ENCODE results near the gene CLCN4. TPM values are rescaled to one million over a fixed set of nuclear protein-coding genes. Genes with fewer than 3 reads are reported as not detected.

The CLCN4 gene
- polyA plus RNA-seq, 1 of the 3 experiments (the other 2 are of a cell fraction): 1.1 TPM

DNA sequence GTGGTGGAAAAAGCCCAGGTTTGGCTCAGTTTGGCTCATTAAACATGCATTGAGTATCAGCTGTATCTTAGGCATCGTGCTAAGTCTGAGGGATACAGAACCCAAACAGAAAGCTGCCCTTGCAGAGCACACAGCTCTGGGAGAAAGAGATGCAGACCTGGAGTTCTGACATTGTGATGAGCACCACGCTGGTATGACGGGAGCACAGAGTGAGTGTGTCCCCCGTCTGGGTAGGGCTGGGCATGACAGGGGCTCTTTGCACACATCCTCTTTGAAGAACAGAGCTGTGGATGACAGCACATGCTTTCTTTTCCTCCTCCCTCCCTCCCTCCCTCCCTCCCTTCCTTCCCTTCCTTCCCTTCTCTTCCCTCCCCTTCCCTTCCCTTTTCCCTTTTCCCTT lies 52.2 kb downstream of the CLCN4 start:
- H2AFZ ChIP-seq (ENCODE audit: low read depth): no peak overlapping the region
- no peaks in the 10 kb centered on the region; the same call in 1 of the 2 replicates for H3K27me3 ChIP-seq (ENCODE audit: insufficient read depth)
- ChIA-PET POLR2A (interaction anchor here (0.7 kb wide), 1 partner anchor 499 kb away, joined by 5 read pairs; no protein-coding TSS in a partner anchor), CTCF (interaction anchor here (5.1 kb wide), 1 partner anchor 19 kb away, joined by 25 read pairs; no protein-coding TSS in a partner anchor)
- WGBS (ENCODE audit: low lambda C conversion rate): 50% methylated on average over 4 of the region's 4 CpGs
- no peaks in the 10 kb centered on the region for H3F3A ChIP-seq (replicated peaks; ENCODE audit: insufficient read depth)
- H4K20me1 ChIP-seq (ENCODE audit: insufficient read depth): no peaks in the 10 kb centered on the region
- no peak for TF ChIP-seq TEAD4 (IDR thresholded peaks at IDR 0.05; ENCODE audit: borderline replicate concordance, insufficient read depth)
- TF ChIP-seq EZH2phosphoT487 (IDR thresholded peaks at IDR 0.05; ENCODE audit: borderline replicate concordance, low read depth): no peak
- TF ChIP-seq, protein P1, sequence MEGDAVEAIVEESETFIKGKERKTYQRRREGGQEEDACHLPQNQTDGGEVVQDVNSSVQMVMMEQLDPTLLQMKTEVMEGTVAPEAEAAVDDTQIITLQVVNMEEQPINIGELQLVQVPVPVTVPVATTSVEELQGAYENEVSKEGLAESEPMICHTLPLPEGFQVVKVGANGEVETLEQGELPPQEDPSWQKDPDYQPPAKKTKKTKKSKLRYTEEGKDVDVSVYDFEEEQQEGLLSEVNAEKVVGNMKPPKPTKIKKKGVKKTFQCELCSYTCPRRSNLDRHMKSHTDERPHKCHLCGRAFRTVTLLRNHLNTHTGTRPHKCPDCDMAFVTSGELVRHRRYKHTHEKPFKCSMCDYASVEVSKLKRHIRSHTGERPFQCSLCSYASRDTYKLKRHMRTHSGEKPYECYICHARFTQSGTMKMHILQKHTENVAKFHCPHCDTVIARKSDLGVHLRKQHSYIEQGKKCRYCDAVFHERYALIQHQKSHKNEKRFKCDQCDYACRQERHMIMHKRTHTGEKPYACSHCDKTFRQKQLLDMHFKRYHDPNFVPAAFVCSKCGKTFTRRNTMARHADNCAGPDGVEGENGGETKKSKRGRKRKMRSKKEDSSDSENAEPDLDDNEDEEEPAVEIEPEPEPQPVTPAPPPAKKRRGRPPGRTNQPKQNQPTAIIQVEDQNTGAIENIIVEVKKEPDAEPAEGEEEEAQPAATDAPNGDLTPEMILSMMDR (IDR thresholded peaks at IDR 0.05): no peak
- no peak for TF ChIP-seq NFIC (IDR thresholded peaks at IDR 0.05; ENCODE audit: borderline replicate concordance)
- no peak for TF ChIP-seq FOSL2 (IDR thresholded peaks at IDR 0.05; ENCODE audit: borderline replicate concordance, low read depth)
- TF ChIP-seq SMC3 (IDR thresholded peaks at IDR 0.05; ENCODE audit: low read depth, low read length): no peak
- no peak for TF ChIP-seq NRF1 (IDR thresholded peaks at IDR 0.05; ENCODE audit: low read depth, low read length)
- TF ChIP-seq JUND (IDR thresholded peaks at IDR 0.05): no peak
- H3K9me3 ChIP-seq: no peaks in the 10 kb centered on the region
- no peaks in the 10 kb centered on the region for H3K4me1 ChIP-seq (ENCODE audit: control insufficient read depth in 1 of 2, insufficient read depth in 2 of 2, low read depth in 1 of 2, low read length in 1 of 2)
- DNase-seq: no peak
- H3K79me2 ChIP-seq (ENCODE audit: insufficient read depth): no peaks in the 10 kb centered on the region
- no peak overlapping the region for H3K4me3 ChIP-seq (ENCODE audit: low read depth in 2 of 2, low read length in 1 of 2)
- H3K4me2 ChIP-seq: no peak overlapping the region
- no peaks in the 10 kb centered on the region for H3K36me3 ChIP-seq (replicated peaks in 1 of 2; ENCODE audit: control insufficient read depth in 1 of 2, insufficient read depth in 2 of 2, low read length in 1 of 2)
- H3K27ac ChIP-seq (ENCODE audit: low read depth in 2 of 2, low read length in 1 of 2): no peak overlapping the region
- H3K9me2 ChIP-seq: no peaks in the 10 kb centered on the region
- H3K9ac ChIP-seq: no peak overlapping the region

DNA sequence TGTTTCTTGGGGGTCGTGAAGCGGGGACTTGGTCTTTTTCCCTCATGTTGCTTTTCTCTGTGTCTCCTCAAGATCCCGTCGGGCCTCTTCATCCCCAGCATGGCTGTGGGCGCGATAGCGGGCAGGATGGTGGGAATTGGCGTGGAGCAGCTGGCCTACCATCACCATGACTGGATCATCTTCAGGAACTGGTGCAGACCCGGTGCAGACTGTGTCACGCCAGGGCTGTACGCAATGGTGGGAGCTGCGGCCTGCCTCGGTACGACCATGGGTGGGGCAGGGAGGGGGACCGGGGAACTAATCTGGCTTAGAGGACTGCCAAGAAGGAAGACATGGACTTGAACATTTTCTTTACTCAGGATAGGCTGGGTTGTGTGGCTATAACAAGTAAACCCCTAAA lies 55.6 kb downstream of the CLCN4 start:
- Histone ChIP-seq H3K36me3 (replicated peaks in 1 of 2; ENCODE audit: control insufficient read depth in 1 of 2, insufficient read depth in 2 of 2, low read length in 1 of 2) (no peaks in the 10 kb centered on the region), H4K20me1 (ENCODE audit: insufficient read depth) (no peaks in the 10 kb centered on the region), H2AFZ (ENCODE audit: low read depth) (no peak overlapping the region), H3K79me2 (ENCODE audit: insufficient read depth) (no peaks in the 10 kb centered on the region), H3K9me2 (no peaks in the 10 kb centered on the region), H3F3A (replicated peaks; ENCODE audit: insufficient read depth) (no peaks in the 10 kb centered on the region), H3K9me3 (no peaks in the 10 kb centered on the region), H3K27ac (ENCODE audit: low read depth in 2 of 2, low read length in 1 of 2) (no peak overlapping the region), H3K9ac (no peak overlapping the region), H3K4me2 (no peak overlapping the region), H3K27me3 (ENCODE audit: insufficient read depth) (no peaks in the 10 kb centered on the region; the same call in 1 of the 2 replicates), H3K4me3 (ENCODE audit: low read depth in 2 of 2, low read length in 1 of 2) (no peak overlapping the region), H3K4me1 (ENCODE audit: control insufficient read depth in 1 of 2, insufficient read depth in 2 of 2, low read depth in 1 of 2, low read length in 1 of 2) (no peaks in the 10 kb centered on the region)
- WGBS (ENCODE audit: low lambda C conversion rate): 61% methylated on average over 13 of the region's 15 CpGs
- ChIA-PET CTCF (interaction anchor here (1.4 kb wide), 1 partner anchor 22 kb away, joined by 9 read pairs; no protein-coding TSS in a partner anchor), POLR2A (no interaction called here)
- no peak for DNase-seq
- TF ChIP-seq SIN3A (IDR thresholded peaks at IDR 0.05; ENCODE audit: borderline replicate concordance, low read depth, low read length): no peak
- no peak for TF ChIP-seq MXI1 (IDR thresholded peaks at IDR 0.05; ENCODE audit: low read depth, low read length)
- TF ChIP-seq, protein P2, sequence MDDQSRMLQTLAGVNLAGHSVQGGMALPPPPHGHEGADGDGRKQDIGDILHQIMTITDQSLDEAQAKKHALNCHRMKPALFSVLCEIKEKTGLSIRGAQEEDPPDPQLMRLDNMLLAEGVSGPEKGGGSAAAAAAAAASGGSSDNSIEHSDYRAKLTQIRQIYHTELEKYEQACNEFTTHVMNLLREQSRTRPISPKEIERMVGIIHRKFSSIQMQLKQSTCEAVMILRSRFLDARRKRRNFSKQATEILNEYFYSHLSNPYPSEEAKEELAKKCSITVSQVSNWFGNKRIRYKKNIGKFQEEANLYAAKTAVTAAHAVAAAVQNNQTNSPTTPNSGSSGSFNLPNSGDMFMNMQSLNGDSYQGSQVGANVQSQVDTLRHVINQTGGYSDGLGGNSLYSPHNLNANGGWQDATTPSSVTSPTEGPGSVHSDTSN (IDR thresholded peaks at IDR 0.05): no peak
- TF ChIP-seq NFIC (IDR thresholded peaks at IDR 0.05; ENCODE audit: borderline replicate concordance): no peak
- TF ChIP-seq TEAD4 (IDR thresholded peaks at IDR 0.05; ENCODE audit: borderline replicate concordance, insufficient read depth): no peak
- TF ChIP-seq EP300 (IDR thresholded peaks at IDR 0.05; ENCODE audit: borderline replicate concordance in 1 of 2, low read depth in 1 of 2, low read length in 1 of 2): no peak
- TF ChIP-seq, protein P1 (IDR thresholded peaks at IDR 0.05): no peak
- no peak for TF ChIP-seq TCF12 (IDR thresholded peaks at IDR 0.05)
- TF ChIP-seq RCOR1 (IDR thresholded peaks at IDR 0.05; ENCODE audit: low read length): no peak
- no peak for TF ChIP-seq GATA2 (CRISPR knock-in tag; IDR thresholded peaks at IDR 0.05)
- no peak for TF ChIP-seq MEF2A (IDR thresholded peaks at IDR 0.05; ENCODE audit: borderline replicate concordance, low read depth)

Measured in SK-N-SH (cell line).